ENCODE results near the gene MFF. TPM values are rescaled to one million over a fixed set of nuclear protein-coding genes. Genes with fewer than 3 reads are reported as not detected.

Gene MFF
- total and polyA plus RNA-seq, 2 of the 4 experiments (the other 2 are of a cell fraction): 70.1 to 86.4 TPM

DNA sequence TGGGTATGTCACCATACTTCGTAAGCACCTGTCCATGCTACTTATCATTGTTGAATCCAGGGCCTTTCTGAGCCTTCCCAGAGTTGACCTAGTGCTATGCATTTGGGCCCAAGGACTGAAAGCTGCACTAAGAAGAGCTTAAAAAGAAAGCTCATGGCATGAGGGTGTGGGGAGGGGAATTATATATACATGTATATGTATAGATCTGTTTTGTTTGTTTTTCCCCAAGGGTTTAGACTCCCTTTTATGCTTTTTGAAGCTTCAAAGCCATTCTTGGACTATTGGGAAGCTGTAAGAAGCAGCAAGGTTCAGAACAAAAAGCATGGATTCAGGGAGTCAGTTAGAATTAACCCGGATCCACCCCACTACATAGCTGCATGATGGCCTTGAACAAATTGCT lies 23.3 kb downstream of the MFF start:
- POLR2A ChIA-PET (ENCODE audit: unreplicated experiment): no interaction called here
- H2BK20ac ChIP-seq (ENCODE audit: low read depth, low read length): no peak overlapping the region

More for the DNA sequence above, 23.3 kb downstream of the MFF start:
- H3K4me2 ChIP-seq (ENCODE audit: low read depth, low read length): no peak overlapping the region
- no peaks in the 10 kb centered on the region for H3K27me3 ChIP-seq (ENCODE audit: control insufficient read depth, insufficient read depth, low read length)
- H4K8ac ChIP-seq (ENCODE audit: low read depth in 2 of 2, low read length in 2 of 2): no peak overlapping the region
- no TSS peak for BruUV-seq (replicated peaks)
- intact Hi-C loops (cut with micrococcal nuclease): no loop called here
- H3K9me1 ChIP-seq (ENCODE audit: insufficient read depth, low read length): no peaks in the 10 kb centered on the region
- no peak overlapping the region for H2BK120ac ChIP-seq (ENCODE audit: low read depth, low read length)
- DNase-seq (no peak), ATAC-seq (ENCODE audit: low read depth) (no peak)
- H3K36me3 ChIP-seq (ENCODE audit: control insufficient read depth, insufficient read depth, low read length): peaks cover 15% of the 10 kb centered on the region
- H3K56ac ChIP-seq (ENCODE audit: extremely low read depth, insufficient read depth, low read length): no peak overlapping the region
- no peak overlapping the region for H4K91ac ChIP-seq (ENCODE audit: insufficient read depth, low read depth, low read length)
- no peak overlapping the region for H3K14ac ChIP-seq (replicated peaks; ENCODE audit: low read depth, low read length)
- dilution Hi-C loops (cut with HindIII; ENCODE audit: low sequenced_read_pairs, unreplicated experiment): no loop called here
- peaks cover 2 to 5% of the 10 kb centered on the region in 2 experiments; a peak in 2 of 4 replicates for H3K79me1 ChIP-seq (ENCODE audit: low read depth in 1 of 2, low read length in 2 of 2)
- H4K5ac ChIP-seq (ENCODE audit: low read depth, low read length): no peak overlapping the region
- no peak overlapping the region for H3K27ac ChIP-seq (ENCODE audit: insufficient read depth, low read length)
- H2BK15ac ChIP-seq (ENCODE audit: low read depth, low read length): no peak overlapping the region
- in situ Hi-C loops (cut with MboI; ENCODE audit: low sequenced_read_pairs): no loop called here
- H2AK9ac ChIP-seq (replicated peaks; ENCODE audit: low read depth, low read length, poor library complexity): no peak overlapping the region
- no peak overlapping the region for H3K18ac ChIP-seq (ENCODE audit: low read depth, low read length)
- no peak overlapping the region for H3K9ac ChIP-seq (ENCODE audit: low read depth, low read length)
- no peak overlapping the region for H2AFZ ChIP-seq (replicated peaks; ENCODE audit: low read length, poor library complexity)
- peaks cover 6% of the 10 kb centered on the region for H3K4me1 ChIP-seq (ENCODE audit: control insufficient read depth, insufficient read depth, low read length)
- H2AK5ac ChIP-seq (ENCODE audit: low read depth, low read length): no peak overlapping the region
- H3K4me3 ChIP-seq (ENCODE audit: insufficient read depth, low read depth, low read length): no peak overlapping the region
- H3K9me3 ChIP-seq (ENCODE audit: control insufficient read depth, insufficient read depth, low read length): no peaks in the 10 kb centered on the region
- no peak overlapping the region; the same call in 1 of the 2 replicates for H3K23ac ChIP-seq (ENCODE audit: low read depth, low read length)
- WGBS, 2 experiments (ENCODE audit: extremely low coverage in 2 of 2, insufficient read length in 1 of 2): no CpG with 5 or more reads among the region's 2 CpGs
- CTCF ChIA-PET: interaction anchor here (1.0 to 1.6 kb wide), 3 partner anchors 13 to 40 kb away, joined by 3 to 4 read pairs (median 3); partner anchors contain the start of gene SCYGR1
- no peak overlapping the region for H2BK5ac ChIP-seq (ENCODE audit: low read depth, low read length, poor library complexity, severe bottlenecking)
- no peaks in the 10 kb centered on the region for H4K20me1 ChIP-seq (ENCODE audit: insufficient read depth, low read length)
- TF ChIP-seq CHD1 (IDR thresholded peaks at IDR 0.05; ENCODE audit: low read depth, low read length) (no peak), RFX5 (IDR thresholded peaks at IDR 0.05; ENCODE audit: low read depth, low read length) (no peak), MAFK (IDR thresholded peaks at IDR 0.05; ENCODE audit: low read depth, low read length) (no peak), MAZ (IDR thresholded peaks at IDR 0.05; ENCODE audit: borderline replicate concordance, low read depth, low read length) (no peak), BHLHE40 (IDR thresholded peaks at IDR 0.05; ENCODE audit: low read depth, low read length) (no peak), POLR2A (IDR thresholded peaks at IDR 0.05; ENCODE audit: low read depth, low read length) (no peak), CEBPB (IDR thresholded peaks at IDR 0.05; ENCODE audit: low read depth, low read length) (no peak), MXI1 (IDR thresholded peaks at IDR 0.05; ENCODE audit: borderline replicate concordance, low read depth, low read length) (no peak), SMC3 (IDR thresholded peaks at IDR 0.05; ENCODE audit: low read depth, low read length) (no peak), USF2 (IDR thresholded peaks at IDR 0.05; ENCODE audit: low read depth, low read length) (no peak), FOS (IDR thresholded peaks at IDR 0.05; ENCODE audit: low read depth, low read length) (no peak)
- TF ChIP-seq, protein P1, sequence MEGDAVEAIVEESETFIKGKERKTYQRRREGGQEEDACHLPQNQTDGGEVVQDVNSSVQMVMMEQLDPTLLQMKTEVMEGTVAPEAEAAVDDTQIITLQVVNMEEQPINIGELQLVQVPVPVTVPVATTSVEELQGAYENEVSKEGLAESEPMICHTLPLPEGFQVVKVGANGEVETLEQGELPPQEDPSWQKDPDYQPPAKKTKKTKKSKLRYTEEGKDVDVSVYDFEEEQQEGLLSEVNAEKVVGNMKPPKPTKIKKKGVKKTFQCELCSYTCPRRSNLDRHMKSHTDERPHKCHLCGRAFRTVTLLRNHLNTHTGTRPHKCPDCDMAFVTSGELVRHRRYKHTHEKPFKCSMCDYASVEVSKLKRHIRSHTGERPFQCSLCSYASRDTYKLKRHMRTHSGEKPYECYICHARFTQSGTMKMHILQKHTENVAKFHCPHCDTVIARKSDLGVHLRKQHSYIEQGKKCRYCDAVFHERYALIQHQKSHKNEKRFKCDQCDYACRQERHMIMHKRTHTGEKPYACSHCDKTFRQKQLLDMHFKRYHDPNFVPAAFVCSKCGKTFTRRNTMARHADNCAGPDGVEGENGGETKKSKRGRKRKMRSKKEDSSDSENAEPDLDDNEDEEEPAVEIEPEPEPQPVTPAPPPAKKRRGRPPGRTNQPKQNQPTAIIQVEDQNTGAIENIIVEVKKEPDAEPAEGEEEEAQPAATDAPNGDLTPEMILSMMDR (conservative IDR thresholded peaks at IDR 0.05; ENCODE audit: low read depth, low read length): no peak
- TF ChIP-seq, protein P2, sequence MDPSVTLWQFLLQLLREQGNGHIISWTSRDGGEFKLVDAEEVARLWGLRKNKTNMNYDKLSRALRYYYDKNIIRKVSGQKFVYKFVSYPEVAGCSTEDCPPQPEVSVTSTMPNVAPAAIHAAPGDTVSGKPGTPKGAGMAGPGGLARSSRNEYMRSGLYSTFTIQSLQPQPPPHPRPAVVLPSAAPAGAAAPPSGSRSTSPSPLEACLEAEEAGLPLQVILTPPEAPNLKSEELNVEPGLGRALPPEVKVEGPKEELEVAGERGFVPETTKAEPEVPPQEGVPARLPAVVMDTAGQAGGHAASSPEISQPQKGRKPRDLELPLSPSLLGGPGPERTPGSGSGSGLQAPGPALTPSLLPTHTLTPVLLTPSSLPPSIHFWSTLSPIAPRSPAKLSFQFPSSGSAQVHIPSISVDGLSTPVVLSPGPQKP (IDR thresholded peaks at IDR 0.05; ENCODE audit: borderline replicate concordance, low read depth, low read length): no peak
- H3K4ac ChIP-seq (ENCODE audit: low read depth, low read length): no peak overlapping the region
